Activated CD4-positive, alpha-beta T cell treated with anti-CD3 and anti-CD28 coated beads, Interleukin-2, amount 10 ng/mL, durations not matched to agents 24 days and 14 days (primary cell): Measurements from ENCODE around the gene SP7. TPM values are rescaled to one million over a fixed set of nuclear protein-coding genes. Genes with fewer than 3 reads are reported as not detected.
"Not testable (repeated sequence)": the region's sequence is repeated elsewhere in the genome, so short reads cannot be mapped to it uniquely, and the experiment has no call there.

Experiments
- DNase-seq: peaks from one replicate; pipeline ENCODE4 v3.0.0; 2022
- H3K27ac Mint-ChIP-seq: one replicate; pipeline ENCODE4 v1.8.0; 2022; ENCODE audit warnings: mild to moderate bottlenecking, mixed read lengths
- H3K27me3 Mint-ChIP-seq: one replicate; pipeline ENCODE4 v1.8.0; 2022; ENCODE audit warnings: mixed read lengths
- H3K36me3 Mint-ChIP-seq: one replicate; pipeline ENCODE4 v1.8.0; 2022; ENCODE audit warnings: low read depth, mild to moderate bottlenecking, mixed read lengths
- H3K4me1 Mint-ChIP-seq: one replicate; pipeline ENCODE4 v1.8.0; 2021; ENCODE audit warnings: mixed read lengths
- H3K4me3 Mint-ChIP-seq: one replicate; pipeline ENCODE4 v1.8.0; 2022; ENCODE audit warnings: mild to moderate bottlenecking, moderate library complexity, mixed read lengths
- H3K9me3 Mint-ChIP-seq: one replicate; pipeline ENCODE4 v1.8.0; 2021; ENCODE audit warnings: mixed read lengths
- intact Hi-C: fragments of 100-400 bp; cut with micrococcal nuclease; formaldehyde crosslinking; loops from one replicate; pipeline ENCODE4 v1.15.1; 2023
- total RNA-seq: library from RNA; stranded (reverse); gene quantifications from 2 replicates; pipeline ENCODE4 v1.2.3, GENCODE V29; 2022

SP7 gene
- total RNA-seq, 1 donor from 2014 or later, result not detected

GRCh38 chr12:53340398-53340797 is 4.2 kb upstream of the SP7 start:
- no peak for DNase-seq
- H3K36me3 Mint-ChIP-seq, result peaks cover 1% of the 10 kb centered on the region
- intact Hi-C loops, result no loop called here
- H3K27ac Mint-ChIP-seq, result no peak overlapping the region
- no peak overlapping the region for H3K4me3 Mint-ChIP-seq
- no peaks in the 10 kb centered on the region for H3K9me3 Mint-ChIP-seq
- peaks cover 41% of the 10 kb centered on the region for H3K4me1 Mint-ChIP-seq
- peaks cover 35% of the 10 kb centered on the region for H3K27me3 Mint-ChIP-seq

GRCh38 chr12:53338916-53339315 is 2.8 kb upstream of the SP7 start:
- Mint-ChIP-seq H3K36me3 (no peaks in the 10 kb centered on the region), H3K27me3 (peaks cover 45% of the 10 kb centered on the region), H3K9me3 (no peaks in the 10 kb centered on the region), H3K27ac (no peak overlapping the region), H3K4me3 (no peak overlapping the region), H3K4me1 (peaks cover 31% of the 10 kb centered on the region)
- no peak for DNase-seq
- intact Hi-C loops, result no loop called here

- Mint-ChIP-seq H3K4me3 (no peak overlapping the region), H3K27me3 (peaks cover 47% of the 10 kb centered on the region), H3K4me1 (peaks cover 23% of the 10 kb centered on the region), H3K27ac (no peak overlapping the region), H3K36me3 (no peaks in the 10 kb centered on the region), H3K9me3 (no peaks in the 10 kb centered on the region)
- intact Hi-C loops, result no loop called here
- no peak for DNase-seq
These were observed 1.9 kb upstream of the SP7 start for GRCh38 chr12:53338017-53338416.

- no peak overlapping the region for H3K4me3 Mint-ChIP-seq
- peaks cover 17% of the 10 kb centered on the region for H3K4me1 Mint-ChIP-seq
- intact Hi-C loops, result no loop called here
- H3K27me3 Mint-ChIP-seq, result peaks cover 50% of the 10 kb centered on the region
- H3K9me3 Mint-ChIP-seq, result no peaks in the 10 kb centered on the region
- no peak overlapping the region for H3K27ac Mint-ChIP-seq
- DNase-seq, result no peak
- H3K36me3 Mint-ChIP-seq, result no peaks in the 10 kb centered on the region
These were observed 1.3 kb downstream of the SP7 start for GRCh38 chr12:53334822-53335221.

- H3K27me3 Mint-ChIP-seq, result peaks cover 52% of the 10 kb centered on the region
- intact Hi-C loops, result no loop called here
These were observed 2.3 kb downstream of the SP7 start for GRCh38 chr12:53333845-53334244.

GRCh38 chr12:53333289-53333688 is 2.9 kb downstream of the SP7 start:
- Mint-ChIP-seq H3K9me3 (no peaks in the 10 kb centered on the region), H3K27me3 (peaks cover 49% of the 10 kb centered on the region), H3K36me3 (no peaks in the 10 kb centered on the region), H3K4me3 (no peak overlapping the region), H3K4me1 (peaks cover 16% of the 10 kb centered on the region), H3K27ac (no peak overlapping the region)
- intact Hi-C loops, result no loop called here
- no peak for DNase-seq

More at GRCh38 chr12:53333845-53334244, 2.3 kb downstream of the SP7 start:
- Mint-ChIP-seq H3K4me1 (peaks cover 17% of the 10 kb centered on the region), H3K9me3 (no peaks in the 10 kb centered on the region), H3K4me3 (no peak overlapping the region), H3K36me3 (no peaks in the 10 kb centered on the region), H3K27ac (no peak overlapping the region)
- no peak for DNase-seq

- no peaks in the 10 kb centered on the region for H3K36me3 Mint-ChIP-seq
- no peak for DNase-seq
- H3K4me3 Mint-ChIP-seq, result no peak overlapping the region
- H3K4me1 Mint-ChIP-seq, result peaks cover 12% of the 10 kb centered on the region
- H3K9me3 Mint-ChIP-seq, result no peaks in the 10 kb centered on the region
- intact Hi-C loops, result no loop called here
- no peak overlapping the region for H3K27ac Mint-ChIP-seq
- peaks cover 45% of the 10 kb centered on the region for H3K27me3 Mint-ChIP-seq
These were observed 3.4 kb downstream of the SP7 start for GRCh38 chr12:53332744-53333143.

- H3K4me3 Mint-ChIP-seq, H3K9me3 Mint-ChIP-seq, H3K36me3 Mint-ChIP-seq, H3K4me1 Mint-ChIP-seq, intact Hi-C loops, DNase-seq, H3K27ac Mint-ChIP-seq: not testable (repeated sequence)
- peaks cover 45% of the 10 kb centered on the region for H3K27me3 Mint-ChIP-seq
These were observed 3.8 kb downstream of the SP7 start for GRCh38 chr12:53332339-53332738.

- DNase-seq, result no peak
- H3K4me3 Mint-ChIP-seq, result no peak overlapping the region
- H3K36me3 Mint-ChIP-seq, result no peaks in the 10 kb centered on the region
- no peaks in the 10 kb centered on the region for H3K9me3 Mint-ChIP-seq
- no peak overlapping the region for H3K27ac Mint-ChIP-seq
- intact Hi-C loops, result no loop called here
- H3K27me3 Mint-ChIP-seq, result peaks cover 34% of the 10 kb centered on the region
- peaks cover 6% of the 10 kb centered on the region for H3K4me1 Mint-ChIP-seq
These were observed 5.5 kb downstream of the SP7 start for GRCh38 chr12:53330671-53331070.

- Mint-ChIP-seq H3K4me1 (peaks cover 19% of the 10 kb centered on the region), H3K36me3 (no peaks in the 10 kb centered on the region), H3K27me3 (peaks cover 20% of the 10 kb centered on the region), H3K4me3 (no peak overlapping the region), H3K27ac (no peak overlapping the region), H3K9me3 (no peaks in the 10 kb centered on the region)
- intact Hi-C loops, result no loop called here
- no peak for DNase-seq
These were observed 8.1 kb downstream of the SP7 start for GRCh38 chr12:53328043-53328435.

GRCh38 chr12:53327435-53328042 is 8.6 kb downstream of the SP7 start:
- Mint-ChIP-seq H3K27ac (no peak overlapping the region), H3K9me3 (no peaks in the 10 kb centered on the region), H3K36me3 (no peaks in the 10 kb centered on the region), H3K4me3 (no peak overlapping the region), H3K27me3 (peaks cover 20% of the 10 kb centered on the region), H3K4me1 (peaks cover 20% of the 10 kb centered on the region)
- no peak for DNase-seq
- intact Hi-C loops, result no loop called here

- Mint-ChIP-seq H3K27ac (peak overlapping the region; percentile 71), H3K4me1 (peaks cover 21% of the 10 kb centered on the region)
These were observed 9.5 kb downstream of the SP7 start for GRCh38 chr12:53326460-53327185.

GRCh38 chr12:53325511-53326061 is 10.6 kb downstream of the SP7 start:
- Mint-ChIP-seq H3K4me3 (peak overlapping the region; percentile 83), H3K27me3 (peaks cover 13% of the 10 kb centered on the region), H3K27ac (peak overlapping the region; percentile 55), H3K9me3 (no peaks in the 10 kb centered on the region), H3K36me3 (no peaks in the 10 kb centered on the region), H3K4me1 (peaks cover 30% of the 10 kb centered on the region)
- intact Hi-C loops, result loop anchor here (2.0 kb wide), 1 partner anchor 183 kb away; no protein-coding TSS in a partner anchor
- peak; percentile 70 for DNase-seq

More at GRCh38 chr12:53326460-53327185, 9.5 kb downstream of the SP7 start:
- H3K36me3 Mint-ChIP-seq, result no peaks in the 10 kb centered on the region
- no peaks in the 10 kb centered on the region for H3K9me3 Mint-ChIP-seq
- H3K27me3 Mint-ChIP-seq, result peaks cover 13% of the 10 kb centered on the region
- peak overlapping the region; percentile 67 for H3K4me3 Mint-ChIP-seq
- intact Hi-C loops, result no loop called here
- DNase-seq, result no peak

GRCh38 chr12:53324779-53325510 is 11.2 kb downstream of the SP7 start:
- intact Hi-C loops, result loop anchor here (1.0 to 2.0 kb wide), 6 partner anchors 20 to 184 kb away; partner anchors contain the start of genes PRR13 and TARBP2
- Mint-ChIP-seq H3K27me3 (peaks cover 10% of the 10 kb centered on the region), H3K4me3 (peak overlapping the region; percentile 83), H3K27ac (peak overlapping the region; percentile 93), H3K36me3 (peaks cover 2% of the 10 kb centered on the region), H3K4me1 (peaks cover 34% of the 10 kb centered on the region), H3K9me3 (no peaks in the 10 kb centered on the region)
- DNase-seq, result peak; percentile 96
